DMS153 treated with DMSO at 0.1 percent for 48 hours (cell line): ENCODE results near the gene KLHL21.
"Not testable (repeated sequence)": the region's sequence is repeated elsewhere in the genome, so short reads cannot be mapped to it uniquely, and the experiment has no call there.

ENCODE experiments used
- DNase-seq: peaks from one replicate; lab custom pipeline; 2025; ENCODE audit not compliant: unreplicated experiment; lab: John Stamatoyannopoulos, UW

The KLHL21 gene

DNA sequence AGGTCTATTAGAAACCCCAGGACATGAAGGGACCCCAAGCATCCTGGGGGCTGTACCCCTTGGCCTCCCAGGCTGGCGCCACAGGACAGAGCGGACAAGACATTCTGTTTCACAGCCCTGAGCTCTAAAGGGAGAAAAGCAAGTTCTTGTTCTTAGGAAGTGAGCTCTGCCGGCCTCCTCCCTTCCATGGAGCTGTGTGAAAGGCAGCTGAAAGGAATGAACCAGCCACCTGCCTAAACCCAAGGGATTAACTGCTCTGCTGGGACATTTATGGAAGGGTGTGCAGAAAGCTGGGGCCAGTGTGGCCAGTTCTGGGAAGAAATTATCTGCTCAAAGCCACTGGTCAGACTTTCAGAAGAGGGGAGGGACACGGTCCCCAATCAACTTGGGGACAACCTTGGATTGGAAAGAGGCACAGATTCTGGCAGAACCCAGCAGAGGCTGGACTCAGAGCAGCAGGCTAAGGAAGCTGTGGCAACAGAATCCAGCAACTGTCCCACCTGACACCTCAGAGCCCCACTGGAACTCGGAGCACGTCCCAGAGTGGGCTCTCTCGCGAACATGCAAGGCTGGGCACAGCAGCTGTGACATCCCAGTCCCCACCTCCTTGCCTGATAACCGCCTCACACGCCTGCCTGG is 2.1 kb downstream of the KLHL21 start:
- no peak for DNase-seq

DNA sequence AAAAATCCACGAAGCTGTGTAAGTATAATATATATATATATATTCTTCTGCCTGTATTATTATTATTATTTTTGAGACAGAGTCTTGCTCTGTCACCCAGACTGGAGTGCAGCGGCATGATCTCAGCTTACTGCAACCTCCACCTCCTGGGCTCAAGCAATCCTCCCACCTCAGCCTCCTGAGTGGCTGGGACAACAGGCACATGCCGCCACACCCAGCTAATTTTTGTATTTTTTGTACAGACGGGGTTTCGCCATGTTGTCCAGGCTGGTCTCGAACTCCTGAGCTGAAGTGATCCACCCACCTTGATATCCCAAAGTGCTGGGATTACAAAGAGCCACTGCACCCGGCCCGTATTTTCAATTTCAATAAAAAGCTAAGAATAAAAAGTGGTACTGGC is 2.7 kb downstream of the KLHL21 start:
- not testable (repeated sequence) for DNase-seq

DNA sequence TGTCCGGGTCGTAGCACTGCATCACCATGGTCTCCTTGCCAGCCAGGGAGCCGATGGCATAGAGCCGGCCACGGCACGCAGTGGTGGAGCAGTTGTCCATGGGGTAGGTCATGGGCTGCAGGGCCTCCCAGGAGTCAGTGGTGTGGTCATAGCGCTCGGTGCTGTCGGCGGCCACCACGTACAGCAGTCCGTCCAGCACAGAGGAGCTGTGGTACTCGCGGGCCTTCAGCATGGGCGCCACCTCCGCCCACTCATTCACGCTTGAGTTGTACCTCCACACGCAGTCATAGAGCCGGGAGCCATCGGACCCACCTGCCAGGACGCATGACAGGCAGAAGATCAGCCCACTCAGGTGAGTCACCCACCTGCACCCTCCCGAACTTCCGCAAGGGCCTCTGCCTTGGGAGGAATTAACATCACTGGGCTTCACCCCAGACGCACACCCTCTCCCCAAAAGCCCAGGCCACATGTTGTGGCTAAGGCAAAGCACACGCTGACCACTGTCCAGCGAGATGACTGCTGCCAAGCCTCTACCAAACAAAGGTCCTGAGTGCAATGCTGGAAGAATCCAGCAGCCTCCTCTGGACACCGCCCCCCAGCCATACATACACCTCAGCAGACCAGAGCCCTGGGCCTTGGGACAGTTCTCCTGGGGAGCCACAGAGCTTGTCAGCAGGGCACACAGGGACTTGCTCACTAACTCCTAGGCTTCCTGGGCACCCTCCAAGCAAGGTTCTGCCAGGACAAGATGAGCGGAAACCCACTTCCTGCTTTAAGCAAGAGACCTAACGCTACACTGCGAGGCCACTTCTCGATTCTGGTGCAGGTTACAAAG is 3.3 kb downstream of the KLHL21 start:
- no peak for DNase-seq

DNA sequence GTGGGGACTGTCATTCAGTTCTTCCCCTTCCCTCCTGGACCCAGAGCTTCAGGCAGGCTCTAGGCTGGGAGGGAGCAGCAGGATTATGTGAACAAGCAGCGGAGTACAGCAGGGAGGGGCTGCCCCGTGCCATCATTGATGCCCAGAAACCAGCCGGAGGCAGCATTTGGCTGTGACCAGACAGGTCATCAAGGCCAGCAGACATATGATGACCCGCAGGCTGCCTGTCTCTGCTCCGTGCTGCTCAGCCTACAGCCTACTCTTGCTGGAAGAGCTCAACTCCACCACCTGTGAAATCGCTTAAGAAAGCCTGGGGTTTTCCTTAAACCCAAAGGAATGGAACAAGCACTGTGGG is 4.9 kb downstream of the KLHL21 start:
- DNase-seq: no peak

DNA sequence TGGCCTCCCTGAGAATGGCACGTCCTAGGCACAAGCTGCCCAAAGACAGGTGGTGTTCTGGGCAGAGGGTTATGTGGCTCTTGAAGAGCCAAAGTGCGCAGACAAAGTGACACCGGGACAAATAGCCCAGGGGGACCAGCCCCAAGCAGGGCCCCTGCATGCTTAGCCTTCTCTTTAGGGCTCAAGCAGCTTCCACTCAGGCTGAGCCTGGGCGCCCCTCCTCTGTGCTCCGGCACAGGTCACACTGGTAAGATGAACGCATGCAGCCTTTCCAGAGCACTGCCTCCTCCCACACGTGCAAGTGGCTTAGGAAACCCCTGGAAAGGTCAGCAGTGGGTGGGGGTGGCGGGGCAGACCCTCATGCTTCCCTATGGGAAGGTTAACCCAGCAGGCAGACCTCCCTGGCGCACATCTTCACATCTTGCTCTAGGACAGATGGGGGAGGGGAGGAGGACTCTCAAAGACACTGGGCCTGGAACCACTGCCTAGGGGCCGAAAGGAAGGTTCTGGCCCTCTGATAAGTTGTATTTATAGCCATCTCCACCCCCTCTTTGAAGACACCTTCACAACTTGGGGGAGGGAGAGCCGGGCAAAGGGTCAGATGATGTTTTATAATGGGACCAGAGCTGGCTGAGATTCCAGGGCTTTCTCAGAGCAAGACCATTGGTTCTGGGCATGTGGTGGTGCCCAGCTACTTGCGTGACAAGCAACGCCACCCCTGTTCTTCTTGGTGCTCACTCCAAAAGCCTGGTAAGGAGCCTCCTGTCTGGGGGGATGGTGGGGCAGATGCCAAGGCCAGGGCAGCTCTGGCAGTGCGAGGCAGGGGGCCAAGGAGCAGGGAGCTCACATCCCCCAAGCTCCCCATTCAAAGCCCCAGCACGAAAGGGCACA is 5.5 kb downstream of the KLHL21 start:
- DNase-seq: no peak

DNA sequence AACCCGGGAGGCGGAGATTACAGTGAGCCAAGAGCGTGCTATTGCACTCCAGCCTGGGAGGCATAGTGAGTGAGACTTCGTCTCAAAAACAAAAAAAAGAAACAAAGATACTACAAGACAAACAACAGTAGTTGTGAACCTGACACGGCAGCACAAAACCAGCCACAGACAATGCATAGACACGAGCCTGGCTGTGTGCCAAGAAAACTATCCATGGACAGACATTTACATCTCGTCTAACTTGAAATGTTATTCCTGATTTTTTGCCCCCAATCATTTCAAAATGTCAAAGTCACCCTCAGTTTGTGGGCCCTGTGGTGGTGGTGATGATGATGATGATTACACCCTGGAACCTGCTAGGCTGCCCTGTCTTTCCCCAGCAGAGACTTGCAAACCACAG is 6.3 kb downstream of the KLHL21 start:
- no peak for DNase-seq

DNA sequence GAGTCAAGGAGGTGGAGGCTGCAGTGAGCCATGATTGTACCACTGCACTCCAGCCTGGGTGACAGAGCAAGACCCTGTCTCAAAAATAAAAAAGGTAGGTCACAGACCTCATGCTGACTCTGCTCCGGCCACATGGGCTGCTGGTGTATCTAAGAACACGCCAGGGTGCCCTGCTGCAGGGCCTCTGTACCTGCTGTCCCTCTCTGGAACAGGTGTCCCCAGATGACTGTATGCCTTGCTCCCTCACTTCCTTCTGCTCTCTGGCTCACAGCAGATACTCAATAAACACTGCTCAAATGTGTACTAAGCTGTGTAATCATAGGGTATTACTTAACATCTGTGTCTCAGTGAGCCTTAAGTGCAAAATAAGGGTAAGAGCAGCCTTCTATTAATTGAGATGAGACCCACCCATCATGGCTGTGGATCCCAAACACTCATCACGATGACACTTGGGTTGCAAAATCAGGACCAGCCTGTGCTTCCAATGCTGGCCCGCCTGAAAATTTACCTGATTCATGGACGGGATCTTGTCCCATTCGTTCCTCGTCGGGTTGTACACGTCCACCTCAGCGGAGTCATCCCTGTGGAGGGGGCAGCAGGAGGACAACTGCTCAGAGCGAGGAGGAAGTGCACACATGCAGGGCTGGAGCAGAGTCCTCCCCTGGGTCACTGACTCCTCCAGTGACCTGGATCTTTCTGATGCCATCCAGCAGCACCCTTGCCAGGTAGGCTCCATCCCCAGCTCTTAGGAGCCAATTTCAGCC is 7.5 kb downstream of the KLHL21 start:
- DNase-seq: no peak

DNA sequence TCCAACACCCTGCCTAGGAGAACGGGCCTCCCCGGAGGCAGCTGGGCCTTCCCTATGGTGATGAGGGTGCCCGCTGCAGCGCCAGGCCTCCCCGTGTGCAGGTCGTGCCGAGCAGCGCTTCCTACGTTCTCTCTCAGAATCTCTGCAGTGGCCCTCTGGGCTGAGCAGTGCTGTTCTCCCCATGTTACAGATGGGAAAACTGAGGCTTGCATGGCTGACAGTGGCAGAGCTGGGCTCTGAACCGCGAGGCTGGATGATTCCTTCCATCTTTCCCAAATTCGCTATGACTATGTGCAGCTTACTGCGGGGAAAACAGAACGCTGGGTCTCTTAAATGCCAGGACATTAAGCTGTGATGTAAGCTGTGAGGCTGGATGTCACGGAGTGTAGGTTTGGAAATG is 8.9 kb downstream of the KLHL21 start:
- DNase-seq: no peak

DNA sequence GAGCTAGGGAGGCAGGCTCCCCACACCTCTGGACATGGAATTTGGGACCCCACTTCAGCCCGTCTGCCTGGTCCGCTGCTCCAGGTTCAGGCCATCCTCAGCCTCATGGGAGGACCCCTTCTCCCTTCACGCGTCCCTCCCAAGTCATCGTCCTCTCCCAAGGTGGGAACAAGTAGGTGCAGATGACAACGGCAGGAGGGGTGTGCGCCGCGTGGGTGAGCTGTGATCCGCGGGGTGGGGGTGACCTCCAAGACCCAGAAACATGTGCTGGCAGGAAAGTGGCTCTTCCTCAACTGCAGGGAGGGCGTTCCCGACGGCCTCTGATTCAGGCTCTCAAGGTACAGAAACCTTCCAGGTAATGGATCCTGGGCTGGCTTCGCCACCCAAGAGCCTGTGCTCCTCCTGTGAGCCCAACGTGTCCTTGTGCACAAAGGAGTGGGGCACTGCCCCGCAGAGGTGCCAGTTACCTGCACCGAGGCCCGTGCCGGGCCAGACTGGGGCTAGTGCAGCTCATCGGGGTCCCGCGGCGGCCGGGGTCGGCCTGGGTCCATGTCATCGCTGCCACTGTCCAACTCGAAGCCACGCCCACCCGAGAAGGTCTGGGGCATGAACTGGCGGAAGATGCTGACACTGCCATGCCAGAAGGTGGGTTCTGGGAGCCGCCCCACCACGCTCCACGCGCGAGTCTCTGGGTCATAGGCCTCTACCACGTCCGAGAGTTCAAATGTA is 9.6 kb downstream of the KLHL21 start:
- DNase-seq: no peak

DNA sequence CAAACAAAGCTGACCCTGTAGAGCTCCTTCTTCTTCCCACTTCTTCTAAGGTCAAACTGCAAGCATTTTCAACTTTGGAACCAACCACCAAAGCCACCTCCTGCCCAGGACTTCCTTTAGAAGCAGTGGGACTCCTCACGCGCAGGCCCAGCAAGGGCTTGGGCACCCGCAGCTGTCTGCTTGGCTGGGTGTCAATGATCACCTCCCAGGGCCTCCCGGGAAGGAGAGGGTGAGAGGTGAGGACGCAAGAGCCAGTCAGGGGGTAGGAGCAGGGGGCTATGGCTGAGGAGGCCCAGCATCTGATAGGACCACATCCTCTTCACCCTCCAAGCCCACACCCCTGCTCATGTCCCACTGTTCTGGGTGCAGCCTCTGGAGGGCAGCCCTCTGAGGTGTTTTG is 10.2 kb downstream of the KLHL21 start:
- no peak for DNase-seq

DNA sequence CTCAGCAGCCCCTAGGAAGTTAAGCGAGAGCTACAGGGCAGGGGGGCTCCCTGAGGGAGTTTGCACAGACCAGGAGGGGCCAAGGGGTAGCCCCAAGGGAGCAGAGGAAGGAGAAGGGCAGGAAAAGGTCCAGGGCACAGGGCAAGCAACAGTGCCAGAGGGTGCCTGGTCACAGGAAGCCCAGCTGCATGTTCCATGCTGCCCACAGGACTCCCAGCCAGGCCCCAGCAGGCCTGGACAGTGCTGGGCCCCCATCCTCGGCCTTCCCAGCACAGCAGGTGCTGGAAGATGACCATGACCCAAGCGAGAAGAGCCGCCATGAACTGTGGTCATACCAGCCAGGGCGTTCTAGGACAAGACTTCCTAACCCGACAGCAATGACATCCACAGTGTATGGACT is 11.0 kb downstream of the KLHL21 start:
- DNase-seq: no peak

DNA sequence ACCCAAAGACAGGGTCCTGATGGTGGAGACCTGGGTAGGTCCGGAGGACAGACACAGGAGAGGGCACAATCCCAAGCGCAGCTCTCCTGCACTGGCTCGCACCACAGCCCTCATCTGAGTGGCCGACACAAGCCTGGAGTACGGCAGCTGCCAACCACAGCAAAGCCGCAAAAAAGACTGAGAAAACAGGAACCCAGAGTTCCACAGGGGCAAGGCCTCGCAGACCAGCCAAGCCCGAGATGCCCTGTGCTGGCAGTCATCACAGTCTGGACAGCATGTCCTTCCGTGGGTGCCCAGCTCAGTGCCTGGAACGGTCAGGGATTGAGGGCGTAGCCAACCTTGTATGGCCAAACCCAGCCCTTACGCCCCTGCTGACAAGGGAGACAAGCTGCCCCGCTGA is 11.4 kb downstream of the KLHL21 start:
- no peak for DNase-seq

DNA sequence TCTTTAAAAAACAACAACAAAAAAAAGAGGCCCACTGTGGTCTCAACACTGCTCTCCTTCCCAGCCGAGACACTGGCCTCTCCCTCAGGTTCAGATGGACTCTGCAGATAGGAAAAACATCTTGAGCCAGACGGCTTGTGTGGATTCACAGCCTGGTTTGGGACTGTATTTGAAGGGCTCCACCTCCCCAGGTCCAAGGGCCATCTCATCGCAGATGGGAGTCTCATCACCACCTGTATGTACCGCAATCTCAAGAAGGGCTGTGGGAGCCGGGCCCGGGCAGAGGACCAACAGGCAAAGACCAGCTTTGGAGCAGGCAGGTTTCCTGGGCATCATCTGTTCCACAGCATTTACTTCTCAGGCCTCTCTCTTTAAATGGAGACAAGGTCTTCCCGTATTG is 12.6 kb downstream of the KLHL21 start:
- DNase-seq: no peak

DNA sequence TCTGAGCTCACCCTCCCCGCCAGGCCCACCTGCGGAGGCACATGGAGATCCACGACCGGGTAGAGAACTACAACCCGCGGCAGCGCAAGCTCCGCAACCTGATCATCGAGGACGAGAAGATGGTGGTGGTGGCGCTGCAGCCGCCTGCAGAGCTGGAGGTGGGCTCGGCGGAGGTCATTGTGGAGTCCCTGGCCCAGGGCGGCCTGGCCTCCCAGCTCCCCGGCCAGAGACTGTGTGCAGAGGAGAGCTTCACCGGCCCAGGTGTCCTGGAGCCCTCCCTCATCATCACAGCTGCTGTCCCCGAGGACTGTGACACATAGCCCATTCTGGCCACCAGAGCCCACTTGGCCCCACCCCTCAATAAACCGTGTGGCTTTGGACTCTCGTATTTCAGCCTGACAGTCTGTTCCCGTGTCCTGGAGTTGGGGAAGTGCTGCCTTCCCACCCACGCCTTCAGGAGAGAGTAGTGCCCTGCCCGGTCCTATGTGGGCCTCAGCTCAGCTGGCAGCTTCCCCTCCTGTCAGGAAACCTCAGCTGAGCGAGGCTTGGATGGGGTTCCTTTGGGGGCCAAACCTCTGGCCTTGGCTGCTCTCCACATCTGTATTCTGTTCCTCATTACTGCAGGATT is 13.7 kb downstream of the KLHL21 start:
- no peak for DNase-seq

DNA sequence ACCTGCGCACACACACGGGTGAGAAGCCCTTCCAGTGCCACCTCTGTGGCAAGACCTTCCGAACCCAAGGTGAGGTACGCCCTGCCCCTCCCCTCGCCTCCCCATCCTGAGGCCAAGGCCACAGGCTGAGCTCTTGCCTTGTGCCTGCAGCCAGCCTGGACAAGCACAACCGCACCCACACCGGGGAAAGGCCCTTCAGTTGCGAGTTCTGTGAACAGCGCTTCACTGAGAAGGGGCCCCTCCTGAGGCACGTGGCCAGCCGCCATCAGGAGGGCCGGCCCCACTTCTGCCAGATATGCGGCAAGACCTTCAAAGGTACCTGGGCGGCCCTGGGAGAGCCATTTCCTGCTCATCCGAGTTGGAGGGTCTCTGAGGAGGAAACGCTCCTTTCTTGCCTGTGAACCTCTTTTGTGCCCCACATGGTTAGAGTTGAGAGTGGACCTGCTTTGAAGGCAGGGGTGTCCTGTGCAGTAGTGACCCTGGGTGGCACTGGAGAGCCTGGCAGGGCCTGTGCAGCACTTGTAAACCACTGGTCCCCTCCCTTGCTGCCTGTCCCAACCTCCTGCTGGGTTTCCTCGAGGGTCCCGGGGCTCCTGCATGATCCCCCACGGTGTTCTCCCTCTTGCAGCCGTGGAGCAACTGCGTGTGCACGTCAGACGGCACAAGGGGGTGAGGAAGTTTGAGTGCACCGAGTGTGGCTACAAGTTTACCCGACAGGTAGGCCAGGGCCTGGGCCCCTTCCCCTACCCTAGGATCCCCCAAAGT is 14.4 kb downstream of the KLHL21 start:
- no peak for DNase-seq

DNA sequence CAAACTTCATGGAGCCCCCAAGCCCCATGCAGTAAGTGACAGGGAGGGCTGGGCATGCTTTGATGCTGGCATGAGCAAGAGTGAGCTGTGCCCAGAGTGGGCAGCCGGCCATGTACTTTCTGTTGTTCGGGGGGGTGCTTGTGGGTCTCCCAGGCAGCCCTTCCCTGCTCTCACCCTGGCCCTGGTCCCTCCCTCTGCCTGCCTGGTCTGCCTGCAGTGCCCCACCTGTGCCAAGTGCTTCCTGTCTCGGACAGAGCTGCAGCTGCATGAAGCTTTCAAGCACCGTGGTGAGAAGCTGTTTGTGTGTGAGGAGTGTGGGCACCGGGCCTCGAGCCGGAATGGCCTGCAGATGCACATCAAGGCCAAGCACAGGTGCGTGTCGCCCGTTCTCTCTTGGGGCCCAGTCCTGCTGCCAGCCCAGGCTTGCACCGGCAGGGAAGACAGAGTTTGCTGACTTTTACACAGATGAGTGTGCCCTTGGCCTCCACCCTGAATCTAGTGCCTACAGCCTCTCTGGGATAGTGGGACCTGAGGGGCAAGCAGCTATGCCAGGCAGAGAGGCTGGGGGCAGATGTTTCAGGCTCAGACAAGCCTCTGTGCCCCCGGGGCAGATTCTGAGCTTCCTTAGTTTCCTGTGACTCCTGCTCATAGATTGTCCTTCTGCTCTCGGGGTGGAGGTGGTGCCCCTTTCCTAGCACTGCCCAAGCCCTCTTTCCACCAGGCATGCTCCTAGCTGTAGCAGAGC is 15.2 kb downstream of the KLHL21 start:
- DNase-seq: no peak

DNA sequence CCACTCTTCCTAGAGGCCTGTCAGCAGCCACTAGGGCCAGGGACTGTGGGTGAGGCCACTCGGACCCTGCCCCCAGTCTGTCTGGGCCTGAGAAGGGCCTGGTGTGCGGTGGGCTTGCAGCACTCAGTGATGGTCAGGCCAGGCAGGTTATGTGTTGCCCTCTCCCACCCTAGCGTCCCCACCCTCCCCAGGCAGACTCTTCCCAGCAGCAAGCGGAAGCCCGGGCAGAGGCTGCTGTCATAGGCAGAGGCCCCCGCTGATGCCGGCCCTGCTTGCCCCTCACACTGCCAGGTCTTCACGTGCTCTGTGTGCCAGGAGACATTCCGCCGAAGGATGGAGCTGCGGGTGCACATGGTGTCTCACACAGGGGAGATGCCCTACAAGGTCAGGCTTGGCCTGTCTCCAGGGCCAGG is 16.3 kb downstream of the KLHL21 start:
- no peak for DNase-seq

DNA sequence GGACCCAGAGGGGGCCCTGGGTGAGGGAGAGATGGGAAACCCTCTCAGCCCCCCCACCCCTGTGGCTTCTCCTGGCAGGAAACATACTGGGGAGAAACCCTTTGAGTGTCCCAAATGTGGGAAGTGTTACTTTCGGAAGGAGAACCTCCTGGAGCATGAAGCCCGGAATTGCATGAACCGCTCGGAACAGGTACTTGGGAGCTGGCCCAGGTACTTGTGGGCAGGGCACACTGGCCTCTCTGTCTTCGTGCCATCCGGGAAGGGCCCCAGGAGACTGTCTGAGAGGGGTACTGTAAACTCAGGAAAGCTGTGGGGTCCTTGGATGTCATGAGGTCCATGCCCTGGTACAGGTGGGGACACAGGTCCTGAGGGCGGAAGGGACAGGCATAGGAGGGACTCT is 16.8 kb downstream of the KLHL21 start:
- no peak for DNase-seq
